GM12872 (cell line): ENCODE measurements around the gene ZNF112.

Source experiments
- TF ChIP-seq, protein P1 (sequence below): IDR thresholded peaks from 3 replicates; pipeline ENCODE4 v1.5.1; 2011; ENCODE audit warnings: low read depth, mild to moderate bottlenecking, low read length, moderate library complexity; ENCODE audit not compliant: insufficient read depth

ZNF112 gene

DNA sequence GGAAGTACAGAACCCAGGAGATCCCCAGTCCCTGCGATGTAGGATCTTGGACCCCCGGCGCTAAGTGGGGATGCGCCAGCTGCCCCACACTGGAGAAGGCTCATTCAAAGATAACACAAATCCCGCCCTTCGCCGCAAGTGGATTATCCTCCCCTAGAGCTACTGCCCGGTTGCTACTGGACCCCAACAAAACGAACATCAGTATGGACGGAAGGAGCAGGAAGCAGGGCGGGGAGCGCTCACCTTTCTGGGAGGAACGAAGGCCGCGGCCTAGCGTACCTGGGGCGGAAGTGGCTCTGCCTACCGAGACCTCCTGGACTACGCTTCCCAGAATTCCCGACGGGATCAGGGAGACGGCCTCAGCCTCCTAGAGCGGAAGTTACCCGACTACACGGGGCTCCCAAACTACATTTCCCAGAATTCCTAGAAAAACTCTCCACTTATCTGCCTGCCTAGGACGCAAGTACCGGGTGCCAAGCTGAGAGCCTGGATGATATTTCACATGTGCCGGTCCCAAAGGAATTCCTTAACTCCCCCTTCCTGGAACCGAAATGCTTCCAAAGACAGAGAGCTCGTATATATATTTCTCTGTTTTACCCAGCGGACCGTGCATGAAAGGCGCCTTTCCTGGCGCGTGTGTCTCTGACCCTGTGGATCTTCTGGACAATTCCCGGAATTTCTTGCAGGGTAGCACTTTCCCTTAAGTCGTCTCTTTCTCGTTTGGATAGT, at the start of gene ZNF112:
ZNF112 (minus strand) TSS at position 298 of the 729 bp plus-strand sequence. CDS start 16,141 bp downstream, outside the sequence.
- TF ChIP-seq, protein P1, sequence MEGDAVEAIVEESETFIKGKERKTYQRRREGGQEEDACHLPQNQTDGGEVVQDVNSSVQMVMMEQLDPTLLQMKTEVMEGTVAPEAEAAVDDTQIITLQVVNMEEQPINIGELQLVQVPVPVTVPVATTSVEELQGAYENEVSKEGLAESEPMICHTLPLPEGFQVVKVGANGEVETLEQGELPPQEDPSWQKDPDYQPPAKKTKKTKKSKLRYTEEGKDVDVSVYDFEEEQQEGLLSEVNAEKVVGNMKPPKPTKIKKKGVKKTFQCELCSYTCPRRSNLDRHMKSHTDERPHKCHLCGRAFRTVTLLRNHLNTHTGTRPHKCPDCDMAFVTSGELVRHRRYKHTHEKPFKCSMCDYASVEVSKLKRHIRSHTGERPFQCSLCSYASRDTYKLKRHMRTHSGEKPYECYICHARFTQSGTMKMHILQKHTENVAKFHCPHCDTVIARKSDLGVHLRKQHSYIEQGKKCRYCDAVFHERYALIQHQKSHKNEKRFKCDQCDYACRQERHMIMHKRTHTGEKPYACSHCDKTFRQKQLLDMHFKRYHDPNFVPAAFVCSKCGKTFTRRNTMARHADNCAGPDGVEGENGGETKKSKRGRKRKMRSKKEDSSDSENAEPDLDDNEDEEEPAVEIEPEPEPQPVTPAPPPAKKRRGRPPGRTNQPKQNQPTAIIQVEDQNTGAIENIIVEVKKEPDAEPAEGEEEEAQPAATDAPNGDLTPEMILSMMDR = no peak

DNA sequence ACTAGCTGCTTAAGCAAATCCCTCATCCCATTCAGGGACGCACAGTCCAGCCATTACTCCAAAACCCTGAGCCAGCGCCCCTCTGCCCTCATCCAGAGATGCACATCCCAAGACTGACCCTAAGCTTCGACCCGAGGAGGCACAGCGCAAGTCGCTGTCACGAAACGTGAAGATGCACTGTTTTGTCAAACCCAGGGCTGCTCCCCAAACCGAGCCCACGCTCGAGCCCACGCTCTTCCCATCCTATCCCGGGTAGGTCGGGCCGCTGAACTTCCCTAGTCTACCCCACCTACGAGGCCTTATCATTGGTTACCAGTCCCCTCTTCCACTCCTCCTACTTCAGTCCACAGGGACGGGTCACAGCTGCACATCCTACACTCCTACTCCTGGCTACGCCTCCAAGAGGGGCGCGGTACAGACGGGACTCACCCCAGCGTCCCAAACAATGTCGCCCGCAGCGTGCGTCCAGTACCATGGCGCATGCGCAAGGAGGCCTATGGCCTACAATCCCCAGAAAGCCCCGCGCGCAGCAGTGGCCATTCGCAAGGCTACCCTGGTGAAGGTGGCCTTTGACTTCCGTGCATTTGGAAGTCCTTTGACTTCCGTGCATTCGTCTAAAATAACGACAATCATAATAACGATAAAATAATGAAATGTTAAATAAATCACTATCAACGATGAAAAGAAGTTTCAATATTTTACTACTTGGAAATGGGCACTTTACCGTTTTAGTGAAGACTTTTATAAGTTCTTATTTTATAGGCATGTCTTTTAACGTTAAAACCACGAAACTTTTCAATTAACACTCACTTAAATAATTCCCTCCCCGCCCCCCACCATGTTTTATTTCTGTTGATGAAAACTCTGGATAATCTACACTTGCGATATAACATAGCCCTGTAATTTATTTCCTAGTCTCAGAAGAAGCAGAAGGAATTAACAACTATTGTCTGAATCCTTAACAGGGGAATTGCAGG, 44.9 kb upstream of the ZNF112 start, which contains the start of gene ZNF285:
ZNF285 (minus strand) TSS at position 470 of the 977 bp plus-strand sequence. CDS start 4,395 bp downstream, outside the sequence.
- TF ChIP-seq, protein P1 = no peak

DNA sequence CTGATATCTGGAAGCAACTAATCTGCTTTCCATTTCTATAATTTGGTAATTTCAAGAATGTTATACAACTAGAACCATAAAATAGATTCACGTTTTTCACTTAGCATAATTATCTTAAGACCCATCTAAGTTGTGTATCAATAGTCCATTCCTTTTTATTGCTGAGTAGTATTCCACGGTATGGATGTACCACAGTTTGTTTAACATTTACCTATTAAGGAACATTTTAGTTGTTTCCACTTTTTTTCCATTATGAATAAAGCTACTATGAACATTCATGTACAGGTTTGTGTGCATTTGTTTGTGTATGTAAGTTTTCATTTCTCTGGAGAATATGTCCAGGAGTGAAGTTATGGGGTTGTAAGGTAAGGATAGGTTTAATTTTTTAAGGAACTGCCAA, 18.3 kb upstream of the ZNF112 start:
- TF ChIP-seq, protein P1 = no peak

DNA sequence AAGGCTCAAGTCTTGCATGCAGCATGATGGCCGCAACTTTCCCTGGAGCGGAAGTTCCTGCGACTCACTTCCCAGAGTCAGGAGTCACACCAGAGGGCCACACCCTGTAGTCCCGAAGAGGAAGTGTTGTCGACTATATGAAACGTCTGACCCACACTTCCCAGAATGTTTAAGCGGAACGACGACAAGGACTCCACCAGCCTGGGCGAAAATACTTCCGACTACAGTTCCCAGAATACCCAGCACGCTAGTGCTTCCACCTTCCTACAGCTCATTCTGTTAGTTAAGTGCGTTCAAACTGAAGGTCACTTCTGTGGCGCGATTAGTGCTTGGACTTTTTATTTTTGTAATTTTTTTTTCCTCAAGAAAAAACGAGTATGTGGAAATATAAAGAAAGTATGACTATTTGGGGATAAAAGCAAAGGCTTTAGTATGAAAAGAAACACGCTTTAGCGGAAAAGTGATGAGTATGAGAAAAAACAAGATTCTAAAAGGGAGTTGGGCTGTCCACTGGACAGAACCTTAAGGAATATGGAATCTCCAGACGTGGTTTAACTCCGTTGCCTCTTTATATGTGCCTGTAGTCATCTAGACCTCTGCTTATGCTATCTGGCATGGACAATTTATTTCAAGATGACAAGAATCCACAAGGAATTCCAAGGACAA, 15.5 kb upstream of the ZNF112 start:
- TF ChIP-seq, protein P1 = no peak

DNA sequence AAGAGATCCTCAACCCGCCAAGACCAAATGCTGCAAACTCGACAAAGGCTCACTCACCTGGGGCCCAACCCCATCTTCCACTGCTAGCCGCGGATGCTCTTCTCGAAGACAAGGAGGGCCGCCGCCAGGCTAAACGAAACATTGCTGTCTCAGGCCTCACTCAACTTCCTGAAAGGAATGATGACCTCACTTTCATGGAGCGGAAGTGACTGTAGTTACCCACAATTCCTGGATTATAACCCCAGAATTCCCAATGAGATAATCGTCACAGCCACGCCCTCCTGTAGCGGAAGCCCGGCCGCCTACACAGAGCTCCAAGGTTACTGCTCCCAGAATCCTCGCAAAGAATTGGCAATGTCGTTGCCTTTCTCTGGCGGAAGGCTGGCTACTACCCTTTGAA, 10.5 kb upstream of the ZNF112 start:
- TF ChIP-seq, protein P1 = no peak

DNA sequence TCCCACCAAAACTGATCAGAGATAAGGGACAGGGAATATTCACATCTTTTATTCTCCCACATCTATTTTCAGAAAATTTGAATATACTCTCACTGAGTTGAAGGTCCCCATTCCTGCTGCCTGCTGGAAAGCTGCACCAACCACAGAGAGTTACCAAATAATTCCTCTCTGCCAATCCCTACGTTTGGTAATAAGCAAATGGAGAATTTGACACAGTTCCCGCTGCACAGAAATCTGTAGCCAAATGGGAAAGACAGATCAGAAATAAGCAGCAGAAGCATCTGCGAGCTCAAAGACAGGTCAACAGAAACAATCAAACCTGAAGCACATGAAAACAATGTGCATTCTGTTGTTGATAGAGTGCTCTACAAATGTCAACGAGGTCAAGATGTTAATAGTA, 9.9 kb downstream of the ZNF112 start:
- TF ChIP-seq, protein P1 = no peak

DNA sequence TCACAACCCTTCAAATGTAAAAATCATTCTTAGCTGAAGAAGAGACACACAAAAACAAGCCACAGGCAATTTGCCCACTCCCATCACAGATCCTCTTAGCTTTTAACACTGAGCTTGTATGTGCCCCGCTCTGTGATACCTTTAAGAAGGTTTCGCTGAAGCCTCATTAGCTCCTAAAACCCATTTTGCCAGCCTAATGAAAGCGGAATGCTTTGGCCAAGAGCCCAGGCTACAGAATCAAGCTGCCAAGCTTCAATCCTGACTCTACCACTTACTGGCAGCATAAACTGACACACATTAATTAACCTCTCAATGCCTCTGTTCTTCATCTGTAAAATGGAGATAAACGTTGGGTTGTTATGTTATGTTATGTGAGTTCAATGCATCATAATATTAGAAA, 10.5 kb downstream of the ZNF112 start:
- TF ChIP-seq, protein P1 = no peak
